Fibroblast of lung (primary cell): Measurements from ENCODE around the gene CDH10. TPM values are rescaled to one million over a fixed set of nuclear protein-coding genes. Genes with fewer than 3 reads are reported as not detected.

ENCODE experiments used
- DNase-seq, 2 donors: peaks; one replicate each; pipeline versions ENCODE4 v3.0.0 to v3.0.0-alpha.2; 2010; ENCODE audit warnings: low read depth in 2 of 2
- H2AFZ ChIP-seq: 2 replicates; pipeline ENCODE4 v1.5.1; 2012; ENCODE audit warnings: low read length, control low read depth, inconsistent platforms
- H3K27ac ChIP-seq: 2 replicates; pipeline ENCODE4 v1.5.1; 2011; ENCODE audit warnings: low read length, control low read depth; ENCODE audit not compliant: insufficient read depth
- H3K27me3 ChIP-seq: 2 replicates; pipeline ENCODE4 v1.5.1; 2011; ENCODE audit warnings: mild to moderate bottlenecking, low read length; ENCODE audit not compliant: control insufficient read depth, insufficient read depth
- H3K36me3 ChIP-seq: 2 replicates; pipeline ENCODE4 v1.5.1; 2011; ENCODE audit warnings: low read length; ENCODE audit not compliant: control insufficient read depth, insufficient read depth
- H3K4me1 ChIP-seq: 2 replicates; pipeline ENCODE4 v1.5.1; 2011; ENCODE audit warnings: low read length; ENCODE audit not compliant: control insufficient read depth, insufficient read depth; ENCODE audit errors: extremely low read depth
- H3K4me2 ChIP-seq: 2 replicates; pipeline ENCODE4 v1.5.1; 2011; ENCODE audit warnings: low read length, control low read depth; ENCODE audit not compliant: insufficient read depth; ENCODE audit errors: extremely low read depth
- H3K4me3 ChIP-seq, 4 experiments: fragments of 200-600 bp in 1 of 4; sonication (generic) in 1 of 4; replicated peaks in 1 of 4; 2 replicates each; pipeline ENCODE4 v1.5.1; 2011 to 2016; ENCODE audit warnings: low read length in 4 of 4, low read depth in 3 of 4, mild to moderate bottlenecking in 3 of 4, control low read depth in 2 of 4, inconsistent platforms in 1 of 4, mixed read lengths in 1 of 4; ENCODE audit not compliant: insufficient read depth in 1 of 4; ENCODE audit errors: control extremely low read depth in 1 of 4
- H3K79me2 ChIP-seq: 2 replicates; pipeline ENCODE4 v1.5.1; 2012; ENCODE audit warnings: mild to moderate bottlenecking, low read length, inconsistent platforms; ENCODE audit not compliant: control insufficient read depth, insufficient read depth
- H3K9ac ChIP-seq: 2 replicates; pipeline ENCODE4 v1.5.1; 2011; ENCODE audit warnings: mild to moderate bottlenecking, low read length, control low read depth; ENCODE audit not compliant: insufficient read depth
- H3K9me3 ChIP-seq: 2 replicates; pipeline ENCODE4 v1.5.1; 2012; ENCODE audit warnings: low read depth, low read length; ENCODE audit not compliant: control insufficient read depth, insufficient read depth
- H4K20me1 ChIP-seq: 2 replicates; pipeline ENCODE4 v1.5.1; 2011; ENCODE audit warnings: low read length; ENCODE audit not compliant: control insufficient read depth, insufficient read depth; ENCODE audit errors: extremely low read depth
- EZH2 ChIP-seq: IDR thresholded peaks from 2 replicates; pipeline ENCODE4 v1.5.1; 2012; ENCODE audit warnings: low read length, control low read depth, mild to moderate bottlenecking; ENCODE audit errors: missing control alignments
- polyA plus RNA-seq, 2 donors: library from polyadenylated mRNA; depleted of rRNA in 1 of 2; stranded (reverse) in 1 of 2; unstranded in 1 of 2; fragments of >200 nt; gene quantifications; 2 replicates each; pipeline ENCODE4 v1.2.1, GENCODE V29; 2011 to 2012; ENCODE audit warnings: missing spikeins in 1 of 2
- total RNA-seq: library from RNA; depleted of rRNA; stranded (reverse); fragments of >200 nt; gene quantifications from 2 replicates; pipeline ENCODE4 v1.2.1, GENCODE V29; 2014
- TF ChIP-seq, protein P1 (sequence below), 2 donors: IDR thresholded peaks in 1 of 2; conservative IDR thresholded peaks in 1 of 2; 1 replicate in 1 of 2; 2 replicates in 1 of 2; pipeline ENCODE4 v1.5.1; 2011 to 2012; ENCODE audit warnings: low read length in 2 of 2, control low read depth in 1 of 2, inconsistent platforms in 1 of 2, low read depth in 1 of 2, mild to moderate bottlenecking in 1 of 2

CDH10 gene
- total and polyA plus RNA-seq, 2 donors (not counting 1 experiment from before 2014, with no cell fraction given) = 0.09 to 0.17 TPM

DNA sequence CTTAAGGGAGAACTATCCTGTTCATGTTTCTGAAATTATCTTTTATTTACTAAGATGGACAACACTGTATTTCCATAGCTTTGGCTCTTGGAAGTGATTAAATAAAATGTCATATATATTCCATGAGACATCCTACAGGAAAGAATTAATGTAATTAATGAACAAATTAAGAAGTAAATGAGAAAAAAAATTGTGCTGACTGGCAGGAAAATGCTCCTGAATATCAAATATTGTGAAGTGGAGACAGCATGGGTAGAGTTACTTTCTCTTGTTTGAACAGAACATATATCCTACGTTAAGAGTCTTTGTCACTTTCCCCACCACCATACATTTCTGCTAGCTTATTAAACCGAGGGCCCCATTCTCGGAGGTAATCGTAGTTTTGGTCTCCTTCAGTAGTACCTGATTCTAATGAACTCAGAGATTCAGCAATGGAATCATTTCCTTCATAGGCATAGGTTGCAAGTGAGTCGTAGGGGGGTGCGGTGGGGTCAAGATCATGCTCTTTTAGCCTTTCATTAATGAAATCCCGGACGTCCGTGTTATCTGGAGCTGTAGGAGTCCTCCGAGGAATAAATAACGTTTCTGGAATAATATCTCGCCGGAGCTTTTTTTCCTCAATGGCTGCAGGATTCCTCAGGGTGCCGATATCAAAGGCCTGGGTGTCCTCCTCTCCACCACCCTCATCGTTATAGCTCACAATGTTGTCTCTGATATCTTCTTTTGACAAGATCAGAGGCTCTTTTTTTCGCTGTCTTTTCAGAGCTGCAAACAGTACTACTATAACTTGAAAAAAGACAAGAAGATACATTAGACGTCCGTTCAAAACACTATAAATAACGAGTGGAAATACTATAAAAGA, 157.2 kb downstream of the CDH10 start:
- TF ChIP-seq, protein P1, sequence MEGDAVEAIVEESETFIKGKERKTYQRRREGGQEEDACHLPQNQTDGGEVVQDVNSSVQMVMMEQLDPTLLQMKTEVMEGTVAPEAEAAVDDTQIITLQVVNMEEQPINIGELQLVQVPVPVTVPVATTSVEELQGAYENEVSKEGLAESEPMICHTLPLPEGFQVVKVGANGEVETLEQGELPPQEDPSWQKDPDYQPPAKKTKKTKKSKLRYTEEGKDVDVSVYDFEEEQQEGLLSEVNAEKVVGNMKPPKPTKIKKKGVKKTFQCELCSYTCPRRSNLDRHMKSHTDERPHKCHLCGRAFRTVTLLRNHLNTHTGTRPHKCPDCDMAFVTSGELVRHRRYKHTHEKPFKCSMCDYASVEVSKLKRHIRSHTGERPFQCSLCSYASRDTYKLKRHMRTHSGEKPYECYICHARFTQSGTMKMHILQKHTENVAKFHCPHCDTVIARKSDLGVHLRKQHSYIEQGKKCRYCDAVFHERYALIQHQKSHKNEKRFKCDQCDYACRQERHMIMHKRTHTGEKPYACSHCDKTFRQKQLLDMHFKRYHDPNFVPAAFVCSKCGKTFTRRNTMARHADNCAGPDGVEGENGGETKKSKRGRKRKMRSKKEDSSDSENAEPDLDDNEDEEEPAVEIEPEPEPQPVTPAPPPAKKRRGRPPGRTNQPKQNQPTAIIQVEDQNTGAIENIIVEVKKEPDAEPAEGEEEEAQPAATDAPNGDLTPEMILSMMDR (conservative IDR thresholded peaks at IDR 0.05 in 1 of 2, IDR thresholded peaks at IDR 0.05 in 1 of 2; ENCODE audit: low read depth in 1 of 2, low read length in 2 of 2) = no peak
- TF ChIP-seq EZH2 = no peak
- no peaks in the 10 kb centered on the region for H3K79me2 ChIP-seq

DNA sequence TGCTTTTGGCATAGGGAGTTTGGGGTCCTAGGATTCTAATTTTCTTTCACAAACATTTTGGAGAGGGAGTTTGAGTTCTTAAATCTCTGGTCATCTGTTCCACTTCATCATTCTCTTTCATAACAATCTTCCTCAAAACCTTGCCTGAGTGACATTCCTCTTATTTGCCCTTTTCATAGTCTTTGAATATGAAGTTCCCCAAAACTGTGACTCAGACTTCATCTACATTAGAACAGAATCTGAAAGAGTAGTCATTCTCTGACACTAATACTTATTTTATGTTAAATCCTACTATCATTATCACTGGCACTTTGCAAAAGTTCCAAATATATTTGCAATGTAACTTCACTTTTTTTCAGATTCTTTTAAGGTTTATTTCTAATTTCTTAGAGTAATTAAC, 163.8 kb downstream of the CDH10 start:
- Histone ChIP-seq H3K27ac (no peak overlapping the region), H3K27me3 (no peaks in the 10 kb centered on the region), H3K9ac (no peak overlapping the region), H3K4me3 (no peak overlapping the region), H3K4me1 (no peaks in the 10 kb centered on the region), H2AFZ (no peak overlapping the region), H3K79me2 (no peaks in the 10 kb centered on the region), H3K4me2 (no peak overlapping the region), H3K36me3 (no peaks in the 10 kb centered on the region), H4K20me1 (no peaks in the 10 kb centered on the region), H3K9me3 (no peaks in the 10 kb centered on the region)
- no peak for DNase-seq
- TF ChIP-seq EZH2 = no peak
- TF ChIP-seq, protein P1 (conservative IDR thresholded peaks at IDR 0.05 in 1 of 2, IDR thresholded peaks at IDR 0.05 in 1 of 2; ENCODE audit: low read depth in 1 of 2, low read length in 2 of 2) = no peak

More for the DNA sequence above, 157.2 kb downstream of the CDH10 start:
- Histone ChIP-seq H3K4me2 (no peak overlapping the region), H3K4me3 (no peak overlapping the region), H3K9me3 (no peaks in the 10 kb centered on the region), H3K4me1 (no peaks in the 10 kb centered on the region), H3K27ac (no peak overlapping the region), H4K20me1 (no peaks in the 10 kb centered on the region), H3K27me3 (no peaks in the 10 kb centered on the region), H3K36me3 (no peaks in the 10 kb centered on the region), H2AFZ (no peak overlapping the region), H3K9ac (no peak overlapping the region)
- no peak for DNase-seq

DNA sequence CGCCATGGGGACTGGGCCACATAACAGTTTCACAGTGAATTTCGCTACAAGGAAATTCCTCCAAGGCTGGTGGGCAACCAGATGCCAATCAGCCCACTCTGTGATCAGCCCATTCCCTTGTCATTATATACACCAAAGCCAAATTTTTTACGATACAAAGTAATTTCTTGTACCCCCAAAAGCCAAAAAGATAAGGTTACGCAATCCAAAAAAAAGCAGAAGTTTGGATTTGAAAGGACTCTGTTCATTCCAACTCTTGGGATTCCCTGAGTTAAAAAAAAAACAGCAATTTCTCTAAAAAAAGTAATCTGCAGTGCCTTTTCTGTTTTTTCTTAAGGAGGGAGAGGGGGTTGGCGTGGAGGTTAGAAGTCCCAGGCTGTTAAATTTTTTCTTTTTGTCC, 166.8 kb downstream of the CDH10 start:
- H3K4me2 ChIP-seq = no peak overlapping the region
- H3K9ac ChIP-seq = no peak overlapping the region
- no peak overlapping the region for H3K4me3 ChIP-seq
- no peaks in the 10 kb centered on the region for H4K20me1 ChIP-seq
- no peak overlapping the region for H2AFZ ChIP-seq
- no peak for TF ChIP-seq EZH2
- TF ChIP-seq, protein P1 (conservative IDR thresholded peaks at IDR 0.05 in 1 of 2, IDR thresholded peaks at IDR 0.05 in 1 of 2; ENCODE audit: low read depth in 1 of 2, low read length in 2 of 2) = no peak
- H3K36me3 ChIP-seq = no peaks in the 10 kb centered on the region
- no peaks in the 10 kb centered on the region for H3K4me1 ChIP-seq
- H3K27ac ChIP-seq = no peak overlapping the region
- H3K9me3 ChIP-seq = no peaks in the 10 kb centered on the region
- no peaks in the 10 kb centered on the region for H3K27me3 ChIP-seq
- DNase-seq = no peak
- H3K79me2 ChIP-seq = no peaks in the 10 kb centered on the region
